ENCODE measurements around the gene CD82. TPM values are rescaled to one million over a fixed set of nuclear protein-coding genes. Genes with fewer than 3 reads are reported as not detected.
A peak's percentile ranks its signal among the peaks of the same experiment; 100 is the strongest.

Gene CD82
- total and polyA plus RNA-seq, 2 of the 8 experiments (the other 6 are each of a cell fraction or from before 2014, with no cell fraction given) = 7.9 to 10.3 TPM

GRCh38 chr11:44600261-44600660, 34.8 kb downstream of the CD82 start:
- no peak for FAIRE-seq
- ChIA-PET POLR2A (ENCODE audit: partially characterized antibody) (no interaction called here), CTCF (ENCODE audit: partially characterized antibody) (interaction anchor here (1.0 to 5.5 kb wide), 7 partner anchors 12 to 223 kb away, joined by 3 to 34 read pairs (median 7); no protein-coding TSS in a partner anchor)
- TF ChIP-seq SIRT6 (IDR thresholded peaks at IDR 0.05; ENCODE audit: low read length) = no peak
- no peak for TF ChIP-seq FOSL1 (IDR thresholded peaks at IDR 0.05; ENCODE audit: insufficient read depth, low read depth, low read length)
- TF ChIP-seq KDM1A (IDR thresholded peaks at IDR 0.05; ENCODE audit: borderline replicate concordance, low read length) = no peak
- TF ChIP-seq GABPA (IDR thresholded peaks at IDR 0.05; ENCODE audit: borderline replicate concordance, insufficient read depth, low read length) = no peak
- no peak for TF ChIP-seq SUZ12 (IDR thresholded peaks at IDR 0.05; ENCODE audit: low read length)
- TF ChIP-seq RFX5 (IDR thresholded peaks at IDR 0.05; ENCODE audit: borderline replicate concordance, low read depth, low read length) = no peak
- no peak for TF ChIP-seq POLR2AphosphoS5 (IDR thresholded peaks at IDR 0.05; ENCODE audit: low read depth, low read length)
- no peak for TF ChIP-seq ATF3 (IDR thresholded peaks at IDR 0.05; ENCODE audit: insufficient read depth, low read depth, low read length)
- TF ChIP-seq EZH2 (IDR thresholded peaks at IDR 0.05; ENCODE audit: low read depth, low read length, severe bottlenecking) = no peak
- TF ChIP-seq RXRA (IDR thresholded peaks at IDR 0.05; ENCODE audit: insufficient read depth, low read depth, low read length) = no peak

More at GRCh38 chr11:44600261-44600660, 34.8 kb downstream of the CD82 start:
- Histone ChIP-seq H3K4me1 (replicated peaks in 1 of 4; ENCODE audit: control insufficient read depth in 3 of 4, insufficient read depth in 4 of 4, low read length in 3 of 4) (peaks cover 0 to 11% (median 2%) of the 10 kb centered on the region in 4 experiments; a peak in 3 of 7 replicates), H3K79me1 (ENCODE audit: low read depth, low read length) (no peaks in the 10 kb centered on the region), H2BK20ac (ENCODE audit: low read length) (no peak overlapping the region), H3K9ac (replicated peaks in 1 of 4; ENCODE audit: extremely low read depth in 1 of 4, low read depth in 3 of 4, low read length in 3 of 4) (no peak overlapping the region), H2BK5ac (ENCODE audit: low read depth, low read length) (no peak overlapping the region), H4K20me1 (replicated peaks in 1 of 2; ENCODE audit: control insufficient read depth in 1 of 2, insufficient read depth in 2 of 2, low read length in 2 of 2) (no peaks in the 10 kb centered on the region), H3K18ac (ENCODE audit: extremely low read depth, low read length) (no peak overlapping the region), H4K5ac (ENCODE audit: insufficient read length, low read depth, low read length) (no peak overlapping the region), H2BK12ac (ENCODE audit: low read depth, low read length) (peak overlapping the region; percentile 27; the same call in 1 of the 2 replicates), H2AFZ (ENCODE audit: low read length) (no peak overlapping the region), H3K27ac (ENCODE audit: low read depth, low read length) (no peak overlapping the region), H2BK15ac (ENCODE audit: low read length) (peak overlapping the region; percentile 97), H2BK120ac (replicated peaks; ENCODE audit: low read depth, low read length) (no peak overlapping the region), H3K79me2 (ENCODE audit: control insufficient read depth in 1 of 2, insufficient read depth in 2 of 2, low read length in 2 of 2) (no peaks in the 10 kb centered on the region), H3K56ac (replicated peaks; ENCODE audit: insufficient read length, low read depth, low read length) (no peak overlapping the region), H4K91ac (replicated peaks; ENCODE audit: insufficient read length, low read length) (no peak overlapping the region), H2AK5ac (ENCODE audit: low read depth, low read length) (no peak overlapping the region; the same call in 1 of the 2 replicates), H3K36me3 (ENCODE audit: control insufficient read depth in 2 of 4, insufficient read depth in 4 of 4, low read length in 3 of 4) (no peaks in the 10 kb centered on the region), H3K4me2 (ENCODE audit: insufficient read depth in 1 of 2, low read depth in 2 of 2, low read length in 2 of 2) (no peak overlapping the region), H3K9me3 (ENCODE audit: insufficient read depth in 2 of 2, low read depth in 1 of 2, low read length in 1 of 2) (no peaks in the 10 kb centered on the region), H4K8ac (ENCODE audit: extremely low read depth, insufficient read depth, low read length) (no peak overlapping the region), H3K27me3 (replicated peaks in 1 of 4; ENCODE audit: control insufficient read depth in 3 of 4, extremely low read depth in 1 of 4, insufficient read depth in 3 of 4, low read length in 3 of 4) (no peaks in the 10 kb centered on the region), H3K23ac (ENCODE audit: insufficient read length) (no peak overlapping the region), H3K4ac (replicated peaks; ENCODE audit: insufficient read length, low read depth, low read length) (no peak overlapping the region), H3K14ac (ENCODE audit: insufficient read length) (no peak overlapping the region), H3K23me2 (ENCODE audit: low read depth, low read length) (no peaks in the 10 kb centered on the region), H3K4me3 (ENCODE audit: extremely low read depth in 1 of 4, insufficient read depth in 2 of 4, low read depth in 3 of 4, low read length in 4 of 4) (no peak overlapping the region)
- DNase-seq (ENCODE audit: low read depth in 1 of 2, low spot score in 2 of 2) = no peak
- whole genome bisulfite sequencing, 2 experiments (ENCODE audit: extremely low coverage in 1 of 2, insufficient coverage in 1 of 2, insufficient read length in 1 of 2, insufficient replicate concordance in 2 of 2, low coverage in 1 of 2, low lambda C conversion rate in 2 of 2, missing lambda C conversion rate in 1 of 2) = 86% methylated on average over 7 of the region's 7 CpGs; no CpG with 5 or more reads in 1 of the 2 experiments
